HepG2 (cell line): ENCODE data around the gene ALK. TPM values are rescaled to one million over a fixed set of nuclear protein-coding genes. Genes with fewer than 3 reads are reported as not detected.

Source experiments
- ATAC-seq: fragments of 200-7000 bp; cut with Tn5 transposase; 3 replicates; pipeline ENCODE4 v1.9.1; 2020; ENCODE audit warnings: mild to moderate bottlenecking, moderate library complexity
- BruUV-seq: library from RNA; stranded (reverse); fragments of 400-500 nt; replicated peaks from 2 replicates; lab custom pipeline; 2021; lab: Mats Ljungman, UMichigan
- CTCF ChIA-PET: fragments of 300-600 bp; formaldehyde crosslinking; extraction: SDS; loops from one replicate; lab custom pipeline; 2021; ENCODE audit warnings: low total read pairs, inconsistent platforms, low intra/inter-chr PET ratio; lab: Yijun Ruan, JAX
- POLR2A ChIA-PET: fragments of 350-600 bp; sonication (Branson Sonifier 250); formaldehyde crosslinking; loops from one replicate; lab custom pipeline; 2020; ENCODE audit warnings: antibody characterized with exemption, inconsistent platforms; lab: Yijun Ruan, JAX
- DNase-seq: peaks from one replicate; pipeline ENCODE4 v3.0.0-alpha.2; 2015; ENCODE audit warnings: low spot score
- FAIRE-seq: peaks from 3 replicates; lab custom pipeline; 2011; peaks lifted over from hg19 to GRCh38; lab: Jason Lieb, UNC
- H2AFZ ChIP-seq: one replicate; pipeline ENCODE4 v1.6.1; 2011; ENCODE audit warnings: low read length, inconsistent platforms
- H3K27ac ChIP-seq: fragments of 300-600 bp; 3 replicates; pipeline ENCODE4 v1.8.0; 2011; ENCODE audit warnings: mixed run types, mild to moderate bottlenecking, mixed read lengths, low read length, inconsistent platforms; ENCODE audit not compliant: insufficient read depth; ENCODE audit errors: extremely low read length
- H3K27me3 ChIP-seq, 2 experiments: fragments of 200-600 bp in 1 of 2; 2 replicates in 1 of 2; 3 replicates in 1 of 2; pipeline versions ENCODE4 v1.6.0 to v1.8.0; 2011; ENCODE audit warnings: low read length in 2 of 2, mild to moderate bottlenecking in 2 of 2, moderate library complexity in 2 of 2, inconsistent platforms in 1 of 2; ENCODE audit not compliant: insufficient read depth in 2 of 2, control insufficient read depth in 1 of 2
- H3K36me3 ChIP-seq, 2 experiments: fragments of 200-600 bp in 1 of 2; replicated peaks in 1 of 2; 2 replicates in 1 of 2; 3 replicates in 1 of 2; pipeline versions ENCODE4 v1.5.1 to v1.8.0; 2011; ENCODE audit warnings: low read length in 2 of 2, inconsistent platforms in 1 of 2; ENCODE audit not compliant: insufficient read depth in 2 of 2, control insufficient read depth in 1 of 2
- H3K4me1 ChIP-seq: 2 replicates; pipeline ENCODE4 v1.5.1; 2012; ENCODE audit warnings: low read length, inconsistent platforms; ENCODE audit not compliant: insufficient read depth
- H3K4me2 ChIP-seq: 2 replicates; pipeline ENCODE4 v1.6.0; 2011; ENCODE audit warnings: low read depth, low read length, inconsistent platforms
- H3K4me3 ChIP-seq, 3 experiments: fragments of 200-600 bp in 1 of 3; sonication (generic), shearing (Covaris generic) in 1 of 3; replicated peaks in 1 of 3; 2 replicates each; pipeline ENCODE4 v1.5.1; 2011 to 2016; ENCODE audit warnings: low read length in 3 of 3, inconsistent platforms in 2 of 3, low read depth in 2 of 3, mild to moderate bottlenecking in 2 of 3, control low read depth in 1 of 3, mixed read lengths in 1 of 3; ENCODE audit not compliant: insufficient read depth in 1 of 3
- H3K79me2 ChIP-seq: one replicate; pipeline ENCODE4 v1.6.1; 2011; ENCODE audit warnings: low read length, inconsistent platforms; ENCODE audit not compliant: insufficient read depth
- H3K9ac ChIP-seq: 2 replicates; pipeline ENCODE4 v1.6.0; 2011; ENCODE audit warnings: mild to moderate bottlenecking, low read depth, low read length, inconsistent platforms; ENCODE audit not compliant: insufficient read depth
- H3K9me3 ChIP-seq: 2 replicates; pipeline ENCODE4 v1.5.1; 2012; ENCODE audit warnings: mild to moderate bottlenecking, low read length
- H4K20me1 ChIP-seq: 2 replicates; pipeline ENCODE4 v1.6.0; 2011; ENCODE audit warnings: inconsistent platforms, mild to moderate bottlenecking, low read length, moderate library complexity; ENCODE audit not compliant: insufficient read depth
- ATAD3A ChIP-seq: sonication (generic); formaldehyde crosslinking; IDR thresholded peaks from 2 replicates; pipeline ENCODE4 v1.4.0; 2020; ENCODE audit warnings: missing genetic modification reagents
- HNF1B ChIP-seq: sonication (generic); formaldehyde crosslinking; IDR thresholded peaks from 2 replicates; pipeline ENCODE4 v1.5.1; 2020; ENCODE audit warnings: mild to moderate bottlenecking, moderate library complexity, missing genetic modification reagents
- ISL2 ChIP-seq: sonication (generic); formaldehyde crosslinking; IDR thresholded peaks from 2 replicates; pipeline ENCODE4 v1.5.0; 2020; ENCODE audit warnings: missing genetic modification reagents
- NFKB2 ChIP-seq: sonication (generic); formaldehyde crosslinking; IDR thresholded peaks from 2 replicates; pipeline ENCODE4 v1.4.0; 2020; ENCODE audit warnings: missing genetic modification reagents, borderline replicate concordance
- PHF8 ChIP-seq: sonication (generic); formaldehyde crosslinking; IDR thresholded peaks from 2 replicates; pipeline ENCODE4 v1.5.0; 2020; ENCODE audit warnings: missing genetic modification reagents
- SP2 ChIP-seq: sonication (generic); formaldehyde crosslinking; IDR thresholded peaks from 2 replicates; pipeline ENCODE4 v1.5.1; 2020; ENCODE audit warnings: mild to moderate bottlenecking, missing genetic modification reagents
- TBL1XR1 ChIP-seq: fragments of 150-350 bp; IDR thresholded peaks from 2 replicates; pipeline ENCODE4 v1.6.1; 2014; ENCODE audit warnings: borderline replicate concordance, low read length; ENCODE audit not compliant: partially characterized antibody
- ZBTB37 ChIP-seq: sonication (generic); formaldehyde crosslinking; IDR thresholded peaks from 2 replicates; pipeline ENCODE4 v1.4.0; 2020; ENCODE audit warnings: mild to moderate bottlenecking, missing genetic modification reagents
- ZMAT3 ChIP-seq: sonication (generic); formaldehyde crosslinking; conservative IDR thresholded peaks from 2 replicates; pipeline ENCODE4 v1.7.0; 2021; ENCODE audit warnings: missing genetic modification reagents
- ZNF281 ChIP-seq: sonication (generic); formaldehyde crosslinking; IDR thresholded peaks from 2 replicates; pipeline ENCODE4 v1.4.0; 2020; ENCODE audit warnings: missing genetic modification reagents, borderline replicate concordance
- ZNF646 ChIP-seq: sonication (generic); formaldehyde crosslinking; IDR thresholded peaks from 2 replicates; pipeline ENCODE4 v1.9.0; 2021; ENCODE audit warnings: mild to moderate bottlenecking, missing genetic modification reagents
- ZSCAN31 ChIP-seq: sonication (generic); formaldehyde crosslinking; IDR thresholded peaks from 2 replicates; pipeline ENCODE4 v1.5.0; 2020; ENCODE audit warnings: low read depth, mild to moderate bottlenecking, missing genetic modification reagents
- WGBS: methylation state at CpG from one replicate; pipeline ENCODE4 v1.1.6; 2017; ENCODE audit warnings: low lambda C conversion rate; 5-methylcytosine and 5-hydroxymethylcytosine counted together
- in situ Hi-C: cut with HindIII; loops from 2 replicates; pipeline ENCODE4 v1.10.0; 2017; ENCODE audit warnings: low pct_unique_long_range_greater_than_20kb; ENCODE audit not compliant: extremely low pct_ligation_motif_present
- intact Hi-C: fragments of 100-400 bp; cut with micrococcal nuclease; formaldehyde crosslinking; loops from one replicate; pipeline ENCODE4 v1.10.0; 2022; ENCODE audit not compliant: unreplicated experiment
- polyA plus RNA-seq, 8 experiments: library from polyadenylated mRNA; depleted of rRNA in 3 of 8; stranded (reverse) in 7 of 8; unstranded in 1 of 8; fragments of >200 nt; fragmentation: Illumina TruSeq in 4 of 8; extraction: Trizol in 4 of 8; gene quantifications; 2 replicates each; pipeline versions ENCODE4 v1.2.1 to v1.2.3, GENCODE V29; 2011 to 2016; ENCODE audit warnings: low read depth in 4 of 8, missing spikeins in 1 of 8, mixed read lengths in 1 of 8; ENCODE audit not compliant: insufficient read depth in 1 of 8
- total RNA-seq, 5 experiments: library from RNA; depleted of rRNA; stranded (reverse); fragments of >200 nt; fragmentation: Illumina TruSeq; extraction: Trizol; gene quantifications; 2 replicates each; pipeline ENCODE4 v1.2.3, GENCODE V29; 2016; ENCODE audit warnings: low read depth in 1 of 5

Gene ALK
- total and polyA plus RNA-seq, 2 of the 13 experiments (the other 11 are each of a cell fraction or from before 2014, with no cell fraction given), result not detected

GRCh38 chr2:29872870-29873269 is 48.5 kb downstream of the ALK start:
- BruUV-seq, result no TSS peak
- Histone ChIP-seq H3K27me3 (peaks cover 0 to 1% of the 10 kb centered on the region in 2 experiments; a peak in 1 of 5 replicates), H3K36me3 (no peaks in the 10 kb centered on the region), H3K4me1 (no peaks in the 10 kb centered on the region), H3K79me2 (no peaks in the 10 kb centered on the region), H3K27ac (no peak overlapping the region), H3K9me3 (peaks cover 8% of the 10 kb centered on the region; the same call in 1 of the 2 replicates), H3K4me2 (no peak overlapping the region), H3K9ac (no peak overlapping the region), H2AFZ (no peak overlapping the region), H3K4me3 (no peak overlapping the region), H4K20me1 (no peaks in the 10 kb centered on the region)
- in situ Hi-C loops (no loop called here), intact Hi-C loops (no loop called here)
- ATAC-seq (no peak), DNase-seq (no peak), FAIRE-seq (no peak)
- 0% methylated on average over 1 of the region's 1 CpG for WGBS
- CTCF ChIA-PET, result no interaction called here
- POLR2A ChIA-PET, result no interaction called here
- TF ChIP-seq HNF1B (CRISPR knock-in tag) (no peak), TBL1XR1 (no peak), ZBTB37 (CRISPR knock-in tag) (no peak), ZSCAN31 (no peak), ISL2 (CRISPR knock-in tag) (no peak), PHF8 (CRISPR knock-in tag) (no peak), SP2 (CRISPR knock-in tag) (no peak), NFKB2 (no peak), ZNF646 (CRISPR knock-in tag) (no peak), ATAD3A (CRISPR knock-in tag) (no peak), ZNF281 (CRISPR knock-in tag) (no peak), ZMAT3 (CRISPR knock-in tag) (no peak)
